AG09309 (cell line): Measurements from ENCODE around the gene CAMK2N2.

Experiments
- DNase-seq: peaks from one replicate; pipeline ENCODE4 v3.0.0-alpha.2; 2010; ENCODE audit warnings: low read depth
- H3K4me3 ChIP-seq: 2 replicates; pipeline ENCODE4 v1.5.1; 2011; ENCODE audit warnings: mild to moderate bottlenecking, low read depth, low read length, moderate library complexity; ENCODE audit not compliant: control insufficient read depth
- TF ChIP-seq, protein P1 (sequence below): IDR thresholded peaks from 2 replicates; pipeline ENCODE4 v1.5.1; 2011; ENCODE audit warnings: mild to moderate bottlenecking, low read depth, low read length, inconsistent platforms; ENCODE audit not compliant: insufficient read depth, control insufficient read depth; ENCODE audit errors: missing control alignments

The CAMK2N2 gene

GRCh38 chr3:184250167-184250828 is 11.1 kb downstream of the CAMK2N2 start:
- TF ChIP-seq, protein P1, sequence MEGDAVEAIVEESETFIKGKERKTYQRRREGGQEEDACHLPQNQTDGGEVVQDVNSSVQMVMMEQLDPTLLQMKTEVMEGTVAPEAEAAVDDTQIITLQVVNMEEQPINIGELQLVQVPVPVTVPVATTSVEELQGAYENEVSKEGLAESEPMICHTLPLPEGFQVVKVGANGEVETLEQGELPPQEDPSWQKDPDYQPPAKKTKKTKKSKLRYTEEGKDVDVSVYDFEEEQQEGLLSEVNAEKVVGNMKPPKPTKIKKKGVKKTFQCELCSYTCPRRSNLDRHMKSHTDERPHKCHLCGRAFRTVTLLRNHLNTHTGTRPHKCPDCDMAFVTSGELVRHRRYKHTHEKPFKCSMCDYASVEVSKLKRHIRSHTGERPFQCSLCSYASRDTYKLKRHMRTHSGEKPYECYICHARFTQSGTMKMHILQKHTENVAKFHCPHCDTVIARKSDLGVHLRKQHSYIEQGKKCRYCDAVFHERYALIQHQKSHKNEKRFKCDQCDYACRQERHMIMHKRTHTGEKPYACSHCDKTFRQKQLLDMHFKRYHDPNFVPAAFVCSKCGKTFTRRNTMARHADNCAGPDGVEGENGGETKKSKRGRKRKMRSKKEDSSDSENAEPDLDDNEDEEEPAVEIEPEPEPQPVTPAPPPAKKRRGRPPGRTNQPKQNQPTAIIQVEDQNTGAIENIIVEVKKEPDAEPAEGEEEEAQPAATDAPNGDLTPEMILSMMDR = peak; percentile 96
- DNase-seq = peak; percentile 48
- H3K4me3 ChIP-seq = peak overlapping the region; percentile 98

GRCh38 chr3:184249412-184250166 is 11.8 kb downstream of the CAMK2N2 start, which contains the start of gene EEF1AKMT4:
Gene EEF1AKMT4, plus strand, starts transcription at chr3:184249672. Its CDS starts 23 bp downstream, at chr3:184249695.
- peak within 1 kb of the TSS; percentile 98 for H3K4me3 ChIP-seq
- TF ChIP-seq, protein P1 = peak; percentile 60
- peak; percentile 93 for DNase-seq

DNA sequence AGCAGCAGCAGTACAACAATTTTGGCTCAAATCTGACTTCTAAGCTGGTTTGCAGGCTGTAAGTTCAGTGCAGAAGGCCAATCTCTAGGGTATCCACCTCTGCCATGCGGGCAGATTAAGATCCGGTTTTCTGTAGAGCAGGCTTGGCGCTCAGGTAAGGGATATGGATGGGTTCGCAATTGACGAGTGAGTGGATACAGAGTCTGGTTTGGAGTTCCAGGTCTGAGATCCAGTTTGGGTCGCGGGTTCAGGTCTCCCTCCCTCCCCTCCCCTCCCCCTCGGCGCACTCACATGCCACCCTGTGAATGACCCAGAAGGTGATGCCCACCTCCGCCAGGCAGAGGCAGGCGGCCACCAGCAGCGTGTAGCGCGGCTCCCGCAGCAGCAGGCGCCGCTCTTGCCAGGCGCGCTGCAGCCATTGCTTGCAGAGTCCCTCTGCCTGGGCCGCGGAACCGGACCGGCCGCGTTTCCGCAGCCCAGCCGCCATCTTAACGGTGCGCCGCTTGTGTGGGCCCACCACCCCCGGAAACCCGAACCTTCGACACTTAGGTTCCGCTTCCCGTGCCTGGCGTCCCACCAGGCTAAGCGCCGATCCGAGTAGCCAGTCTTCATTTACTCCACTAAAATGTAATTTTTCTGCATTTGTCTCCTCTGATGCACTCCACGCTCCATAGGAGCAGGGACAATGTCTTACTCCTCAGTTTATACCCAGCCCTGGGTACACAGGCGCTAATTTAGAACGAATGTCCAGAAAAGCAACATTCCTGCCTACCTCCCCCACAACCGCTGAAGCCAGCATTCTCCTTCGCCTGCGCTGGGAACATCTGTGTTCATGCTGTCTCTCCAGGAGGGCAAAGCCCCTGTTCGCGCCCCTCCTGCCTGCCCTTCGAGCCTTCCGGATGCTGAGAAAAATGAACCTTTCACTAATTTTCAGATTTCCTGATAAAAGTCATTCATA is 12.6 kb downstream of the CAMK2N2 start, which contains the start of gene ALG3:
ALG3 (minus strand) TSS at position 509 of the 958 bp plus-strand sequence; CDS start at position 487, 22 bp downstream.
- DNase-seq = peak; percentile 48
- H3K4me3 ChIP-seq = peak within 1 kb of the TSS; percentile 98
- TF ChIP-seq, protein P1 = no peak

GRCh38 chr3:184242297-184242685 is 19.1 kb downstream of the CAMK2N2 start:
- TF ChIP-seq, protein P1 = no peak
- no peak overlapping the region for H3K4me3 ChIP-seq

DNA sequence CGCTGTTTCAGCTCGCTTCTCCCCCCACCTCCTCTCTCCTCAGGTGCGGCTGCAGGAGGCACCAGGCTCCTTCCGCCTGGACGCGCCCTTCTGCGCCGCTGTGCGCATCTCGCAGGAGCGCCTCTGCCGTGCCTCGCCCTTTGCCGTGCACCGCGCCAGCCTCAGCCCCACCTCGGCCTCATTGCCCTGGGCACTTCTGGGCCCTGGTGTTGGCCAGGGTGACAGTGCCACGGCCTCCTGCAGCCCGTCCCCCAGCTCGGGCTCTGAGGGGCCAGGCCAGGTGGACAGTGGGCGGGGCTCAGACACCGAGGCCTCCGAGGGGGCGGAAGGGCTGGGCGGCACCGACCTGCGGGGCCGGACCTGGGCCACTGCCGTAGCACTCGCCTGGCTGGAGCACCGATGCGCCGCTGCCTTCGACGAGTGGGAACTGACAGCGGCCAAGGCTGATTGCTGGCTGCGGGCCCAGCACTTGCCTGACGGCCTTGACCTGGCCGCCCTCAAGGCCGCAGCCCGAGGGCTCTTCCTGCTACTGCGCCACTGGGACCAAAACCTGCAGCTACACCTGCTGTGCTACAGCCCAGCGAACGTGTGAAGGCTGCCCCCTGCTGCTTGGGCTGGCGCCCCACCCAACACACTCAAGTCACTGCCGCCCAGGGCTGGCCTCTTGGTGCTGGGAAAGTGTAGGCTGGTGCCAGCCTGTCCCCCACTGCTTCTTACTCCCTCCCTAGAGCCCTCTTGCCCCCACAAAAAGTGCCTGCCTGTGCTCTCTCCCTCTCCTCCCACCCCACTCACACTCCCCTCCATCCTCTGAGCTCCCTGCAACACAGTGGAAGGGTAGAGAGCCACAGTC is 19.7 kb downstream of the CAMK2N2 start:
- DNase-seq = no peak
- H3K4me3 ChIP-seq = no peak overlapping the region

More at GRCh38 chr3:184242297-184242685, 19.1 kb downstream of the CAMK2N2 start:
- no peak for DNase-seq

More for the DNA sequence above, 19.7 kb downstream of the CAMK2N2 start:
- TF ChIP-seq, protein P1 = peak; percentile 49
